HepG2 (cell line): ENCODE data around the gene TBC1D20. TPM values are rescaled to one million over a fixed set of nuclear protein-coding genes. Genes with fewer than 3 reads are reported as not detected.

Source experiments
- AHR ChIP-seq: IDR thresholded peaks from 2 replicates; pipeline ENCODE4 v1.6.1; 2018; ENCODE audit warnings: missing genetic modification reagents, missing compliant biosample characterization
- GTF3A ChIP-seq: sonication (generic); formaldehyde crosslinking; conservative IDR thresholded peaks from 2 replicates; pipeline ENCODE4 v1.4.0; 2020; ENCODE audit warnings: mild to moderate bottlenecking, missing genetic modification reagents
- KDM3A ChIP-seq: IDR thresholded peaks from 2 replicates; pipeline ENCODE4 v1.6.1; 2018; ENCODE audit warnings: low read depth, missing compliant biosample characterization
- SMARCE1 ChIP-seq: fragments of 450-650 bp; IDR thresholded peaks from 2 replicates; pipeline ENCODE4 v1.6.1; 2017; ENCODE audit warnings: borderline replicate concordance
- ZFP90 ChIP-seq: sonication (generic); formaldehyde crosslinking; IDR thresholded peaks from 2 replicates; pipeline ENCODE4 v1.8.0; 2022; ENCODE audit warnings: missing genetic modification reagents, mild to moderate bottlenecking, inconsistent platforms, borderline replicate concordance
- ZNF260 ChIP-seq: sonication (generic); formaldehyde crosslinking; IDR thresholded peaks from 2 replicates; pipeline ENCODE4 v1.4.0; 2020; ENCODE audit warnings: missing genetic modification reagents, low read depth, mild to moderate bottlenecking, borderline replicate concordance
- ZNF550 ChIP-seq: sonication (generic); formaldehyde crosslinking; IDR thresholded peaks from 2 replicates; pipeline ENCODE4 v1.4.0; 2020; ENCODE audit warnings: mild to moderate bottlenecking, missing genetic modification reagents, borderline replicate concordance
- ZNF598 ChIP-seq: sonication (generic); formaldehyde crosslinking; IDR thresholded peaks from 2 replicates; pipeline ENCODE4 v1.5.1; 2020; ENCODE audit warnings: mild to moderate bottlenecking, missing genetic modification reagents, borderline replicate concordance
- ZNF713 ChIP-seq: sonication (generic); formaldehyde crosslinking; IDR thresholded peaks from 2 replicates; pipeline ENCODE4 v1.4.0; 2020; ENCODE audit warnings: mild to moderate bottlenecking, missing genetic modification reagents
- ZNF784 ChIP-seq: sonication (generic); formaldehyde crosslinking; IDR thresholded peaks from 2 replicates; pipeline ENCODE4 v1.5.1; 2020; ENCODE audit warnings: missing genetic modification reagents, mild to moderate bottlenecking, borderline replicate concordance
- ZNF816 ChIP-seq: sonication (generic); formaldehyde crosslinking; IDR thresholded peaks from 2 replicates; pipeline ENCODE4 v1.8.0; 2022; ENCODE audit warnings: missing genetic modification reagents, mild to moderate bottlenecking, borderline replicate concordance
- polyA plus RNA-seq, 8 experiments: library from polyadenylated mRNA; depleted of rRNA in 3 of 8; stranded (reverse) in 7 of 8; unstranded in 1 of 8; fragments of >200 nt; fragmentation: Illumina TruSeq in 4 of 8; extraction: Trizol in 4 of 8; gene quantifications; 2 replicates each; pipeline versions ENCODE4 v1.2.1 to v1.2.3, GENCODE V29; 2011 to 2016; ENCODE audit warnings: low read depth in 4 of 8, missing spikeins in 1 of 8, mixed read lengths in 1 of 8; ENCODE audit not compliant: insufficient read depth in 1 of 8
- total RNA-seq, 5 experiments: library from RNA; depleted of rRNA; stranded (reverse); fragments of >200 nt; fragmentation: Illumina TruSeq; extraction: Trizol; gene quantifications; 2 replicates each; pipeline ENCODE4 v1.2.3, GENCODE V29; 2016; ENCODE audit warnings: low read depth in 1 of 5
- TF ChIP-seq, protein P1 (sequence below): sonication (generic); formaldehyde crosslinking; IDR thresholded peaks from 2 replicates; pipeline ENCODE4 v1.4.0; 2020; ENCODE audit warnings: missing genetic modification reagents, borderline replicate concordance
- TF ChIP-seq, protein P2 (sequence below): sonication (generic); formaldehyde crosslinking; IDR thresholded peaks from 2 replicates; pipeline ENCODE4 v1.8.1; 2023; ENCODE audit warnings: mild to moderate bottlenecking, missing genetic modification reagents
- TF ChIP-seq, protein P3 (sequence below): sonication (generic); formaldehyde crosslinking; IDR thresholded peaks from 2 replicates; pipeline ENCODE4 v1.4.0; 2020; ENCODE audit warnings: missing genetic modification reagents
- TF ChIP-seq, protein P4 (sequence below): sonication (generic); formaldehyde crosslinking; conservative IDR thresholded peaks from 2 replicates; pipeline ENCODE4 v1.4.0; 2020; ENCODE audit warnings: missing genetic modification reagents
- TF ChIP-seq, protein P5 (sequence below): sonication (generic); formaldehyde crosslinking; IDR thresholded peaks from 2 replicates; pipeline ENCODE4 v1.4.0; 2020; ENCODE audit warnings: missing genetic modification reagents, borderline replicate concordance

TBC1D20 gene
- total and polyA plus RNA-seq, 2 of the 13 experiments (the other 11 are each of a cell fraction or from before 2014, with no cell fraction given): 36.6 to 47.1 TPM

GRCh38 chr20:407133-407952 lies 55.0 kb downstream of the TBC1D20 start (continued):
- TF ChIP-seq ZNF550 (no peak), KDM3A (CRISPR knock-in tag) (no peak; the same call in 1 of the 2 replicates), ZNF784 (CRISPR knock-in tag) (peak; percentile 83), ZNF713 (CRISPR knock-in tag) (no peak; the same call in 1 of the 2 replicates), SMARCE1 (no peak), ZNF260 (CRISPR knock-in tag) (0 out of 2 replicates have a peak, but pooled peaks have one; percentile 56), ZFP90 (CRISPR knock-in tag) (peak; percentile 47; the same call in 1 of the 2 replicates), AHR (CRISPR knock-in tag) (no peak), GTF3A (no peak), ZNF816 (CRISPR knock-in tag) (0 out of 2 replicates have a peak, but pooled peaks have one; percentile 95), ZNF598 (CRISPR knock-in tag) (peak; percentile 77; the same call in 1 of the 2 replicates)
- TF ChIP-seq, protein P1, sequence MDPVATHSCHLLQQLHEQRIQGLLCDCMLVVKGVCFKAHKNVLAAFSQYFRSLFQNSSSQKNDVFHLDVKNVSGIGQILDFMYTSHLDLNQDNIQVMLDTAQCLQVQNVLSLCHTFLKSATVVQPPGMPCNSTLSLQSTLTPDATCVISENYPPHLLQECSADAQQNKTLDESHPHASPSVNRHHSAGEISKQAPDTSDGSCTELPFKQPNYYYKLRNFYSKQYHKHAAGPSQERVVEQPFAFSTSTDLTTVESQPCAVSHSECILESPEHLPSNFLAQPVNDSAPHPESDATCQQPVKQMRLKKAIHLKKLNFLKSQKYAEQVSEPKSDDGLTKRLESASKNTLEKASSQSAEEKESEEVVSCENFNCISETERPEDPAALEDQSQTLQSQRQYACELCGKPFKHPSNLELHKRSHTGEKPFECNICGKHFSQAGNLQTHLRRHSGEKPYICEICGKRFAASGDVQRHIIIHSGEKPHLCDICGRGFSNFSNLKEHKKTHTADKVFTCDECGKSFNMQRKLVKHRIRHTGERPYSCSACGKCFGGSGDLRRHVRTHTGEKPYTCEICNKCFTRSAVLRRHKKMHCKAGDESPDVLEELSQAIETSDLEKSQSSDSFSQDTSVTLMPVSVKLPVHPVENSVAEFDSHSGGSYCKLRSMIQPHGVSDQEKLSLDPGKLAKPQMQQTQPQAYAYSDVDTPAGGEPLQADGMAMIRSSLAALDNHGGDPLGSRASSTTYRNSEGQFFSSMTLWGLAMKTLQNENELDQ (CRISPR knock-in tag): no peak
- TF ChIP-seq, protein P2, sequence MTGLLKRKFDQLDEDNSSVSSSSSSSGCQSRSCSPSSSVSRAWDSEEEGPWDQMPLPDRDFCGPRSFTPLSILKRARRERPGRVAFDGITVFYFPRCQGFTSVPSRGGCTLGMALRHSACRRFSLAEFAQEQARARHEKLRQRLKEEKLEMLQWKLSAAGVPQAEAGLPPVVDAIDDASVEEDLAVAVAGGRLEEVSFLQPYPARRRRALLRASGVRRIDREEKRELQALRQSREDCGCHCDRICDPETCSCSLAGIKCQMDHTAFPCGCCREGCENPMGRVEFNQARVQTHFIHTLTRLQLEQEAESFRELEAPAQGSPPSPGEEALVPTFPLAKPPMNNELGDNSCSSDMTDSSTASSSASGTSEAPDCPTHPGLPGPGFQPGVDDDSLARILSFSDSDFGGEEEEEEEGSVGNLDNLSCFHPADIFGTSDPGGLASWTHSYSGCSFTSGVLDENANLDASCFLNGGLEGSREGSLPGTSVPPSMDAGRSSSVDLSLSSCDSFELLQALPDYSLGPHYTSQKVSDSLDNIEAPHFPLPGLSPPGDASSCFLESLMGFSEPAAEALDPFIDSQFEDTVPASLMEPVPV: peak; percentile 70; the same call in 1 of the 2 replicates
- TF ChIP-seq, protein P3, sequence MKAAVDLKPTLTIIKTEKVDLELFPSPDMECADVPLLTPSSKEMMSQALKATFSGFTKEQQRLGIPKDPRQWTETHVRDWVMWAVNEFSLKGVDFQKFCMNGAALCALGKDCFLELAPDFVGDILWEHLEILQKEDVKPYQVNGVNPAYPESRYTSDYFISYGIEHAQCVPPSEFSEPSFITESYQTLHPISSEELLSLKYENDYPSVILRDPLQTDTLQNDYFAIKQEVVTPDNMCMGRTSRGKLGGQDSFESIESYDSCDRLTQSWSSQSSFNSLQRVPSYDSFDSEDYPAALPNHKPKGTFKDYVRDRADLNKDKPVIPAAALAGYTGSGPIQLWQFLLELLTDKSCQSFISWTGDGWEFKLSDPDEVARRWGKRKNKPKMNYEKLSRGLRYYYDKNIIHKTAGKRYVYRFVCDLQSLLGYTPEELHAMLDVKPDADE (CRISPR knock-in tag): no peak
- TF ChIP-seq, protein P4, sequence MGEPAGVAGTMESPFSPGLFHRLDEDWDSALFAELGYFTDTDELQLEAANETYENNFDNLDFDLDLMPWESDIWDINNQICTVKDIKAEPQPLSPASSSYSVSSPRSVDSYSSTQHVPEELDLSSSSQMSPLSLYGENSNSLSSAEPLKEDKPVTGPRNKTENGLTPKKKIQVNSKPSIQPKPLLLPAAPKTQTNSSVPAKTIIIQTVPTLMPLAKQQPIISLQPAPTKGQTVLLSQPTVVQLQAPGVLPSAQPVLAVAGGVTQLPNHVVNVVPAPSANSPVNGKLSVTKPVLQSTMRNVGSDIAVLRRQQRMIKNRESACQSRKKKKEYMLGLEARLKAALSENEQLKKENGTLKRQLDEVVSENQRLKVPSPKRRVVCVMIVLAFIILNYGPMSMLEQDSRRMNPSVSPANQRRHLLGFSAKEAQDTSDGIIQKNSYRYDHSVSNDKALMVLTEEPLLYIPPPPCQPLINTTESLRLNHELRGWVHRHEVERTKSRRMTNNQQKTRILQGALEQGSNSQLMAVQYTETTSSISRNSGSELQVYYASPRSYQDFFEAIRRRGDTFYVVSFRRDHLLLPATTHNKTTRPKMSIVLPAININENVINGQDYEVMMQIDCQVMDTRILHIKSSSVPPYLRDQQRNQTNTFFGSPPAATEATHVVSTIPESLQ (CRISPR knock-in tag): peak; percentile 19; the same call in 1 of the 2 replicates
- TF ChIP-seq, protein P5, sequence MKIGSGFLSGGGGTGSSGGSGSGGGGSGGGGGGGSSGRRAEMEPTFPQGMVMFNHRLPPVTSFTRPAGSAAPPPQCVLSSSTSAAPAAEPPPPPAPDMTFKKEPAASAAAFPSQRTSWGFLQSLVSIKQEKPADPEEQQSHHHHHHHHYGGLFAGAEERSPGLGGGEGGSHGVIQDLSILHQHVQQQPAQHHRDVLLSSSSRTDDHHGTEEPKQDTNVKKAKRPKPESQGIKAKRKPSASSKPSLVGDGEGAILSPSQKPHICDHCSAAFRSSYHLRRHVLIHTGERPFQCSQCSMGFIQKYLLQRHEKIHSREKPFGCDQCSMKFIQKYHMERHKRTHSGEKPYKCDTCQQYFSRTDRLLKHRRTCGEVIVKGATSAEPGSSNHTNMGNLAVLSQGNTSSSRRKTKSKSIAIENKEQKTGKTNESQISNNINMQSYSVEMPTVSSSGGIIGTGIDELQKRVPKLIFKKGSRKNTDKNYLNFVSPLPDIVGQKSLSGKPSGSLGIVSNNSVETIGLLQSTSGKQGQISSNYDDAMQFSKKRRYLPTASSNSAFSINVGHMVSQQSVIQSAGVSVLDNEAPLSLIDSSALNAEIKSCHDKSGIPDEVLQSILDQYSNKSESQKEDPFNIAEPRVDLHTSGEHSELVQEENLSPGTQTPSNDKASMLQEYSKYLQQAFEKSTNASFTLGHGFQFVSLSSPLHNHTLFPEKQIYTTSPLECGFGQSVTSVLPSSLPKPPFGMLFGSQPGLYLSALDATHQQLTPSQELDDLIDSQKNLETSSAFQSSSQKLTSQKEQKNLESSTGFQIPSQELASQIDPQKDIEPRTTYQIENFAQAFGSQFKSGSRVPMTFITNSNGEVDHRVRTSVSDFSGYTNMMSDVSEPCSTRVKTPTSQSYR (CRISPR knock-in tag): peak; percentile 46; the same call in 1 of the 2 replicates
